K562 (cell line): Measurements from ENCODE around the gene KRTAP4-11. TPM values are rescaled to one million over a fixed set of nuclear protein-coding genes. Genes with fewer than 3 reads are reported as not detected.
A peak's percentile ranks its signal among the peaks of the same experiment; 100 is the strongest.
"Not testable (repeated sequence)": the region's sequence is repeated elsewhere in the genome, so short reads cannot be mapped to it uniquely, and the experiment has no call there.

Source experiments
- ATAC-seq: fragments of 200-7000 bp; cut with Tn5 transposase; 3 replicates; pipeline ENCODE4 v1.9.1; 2020; ENCODE audit warnings: moderate library complexity
- BruUV-seq: library from RNA; stranded (reverse); fragments of 400-500 nt; replicated peaks from 2 replicates; lab custom pipeline; 2021; lab: Mats Ljungman, UMichigan
- CTCF ChIA-PET: fragments of 300-600 bp; formaldehyde crosslinking; extraction: SDS; loops from one replicate; lab custom pipeline; 2021; ENCODE audit warnings: low intra/inter-chr PET ratio; lab: Yijun Ruan, JAX
- POLR2A ChIA-PET: fragments of 300-600, 350-650 bp; sonication (Branson Sonifier 250); formaldehyde crosslinking; extraction: SDS; loops from one replicate; lab custom pipeline; 2021; ENCODE audit warnings: antibody characterized with exemption, inconsistent platforms; lab: Yijun Ruan, JAX
- DNase-seq, 4 experiments: peaks; one replicate each; pipeline versions ENCODE4 v3.0.0 to v3.0.0-alpha.2; 2011 to 2018; ENCODE audit warnings: low spot score in 3 of 4, mixed read lengths in 3 of 4; ENCODE audit errors: extremely low read depth in 1 of 4
- FAIRE-seq: peaks from 2 replicates; lab custom pipeline; 2011; peaks lifted over from hg19 to GRCh38; lab: Jason Lieb, UNC
- H2AFZ ChIP-seq: 2 replicates; pipeline ENCODE4 v1.6.0; 2011; ENCODE audit warnings: low read depth, low read length, control low read depth, inconsistent platforms
- H3K27ac ChIP-seq: fragments of 200-600 bp; 3 replicates; pipeline ENCODE4 v1.8.0; 2011; ENCODE audit warnings: low read depth, mild to moderate bottlenecking, control low read depth, inconsistent platforms, low read length, moderate library complexity, mixed read lengths; ENCODE audit errors: extremely low read depth
- H3K27me3 ChIP-seq, 2 experiments: fragments of 300-600 bp in 1 of 2; 2 replicates in 1 of 2; 3 replicates in 1 of 2; pipeline versions ENCODE4 v1.6.0 to v1.8.0; 2011; ENCODE audit warnings: inconsistent platforms in 2 of 2, low read length in 2 of 2, mild to moderate bottlenecking in 1 of 2, mixed read lengths in 1 of 2, moderate library complexity in 1 of 2; ENCODE audit not compliant: control insufficient read depth in 2 of 2, insufficient read depth in 2 of 2
- H3K36me3 ChIP-seq: fragments of 300-600 bp; 3 replicates; pipeline ENCODE4 v1.8.0; 2011; ENCODE audit warnings: mild to moderate bottlenecking, low read length, inconsistent platforms; ENCODE audit not compliant: control insufficient read depth, insufficient read depth
- H3K4me1 ChIP-seq, 2 experiments: fragments of 200-600 bp in 1 of 2; replicated peaks in 1 of 2; 2 replicates in 1 of 2; 3 replicates in 1 of 2; pipeline versions ENCODE4 v1.5.1 to v1.8.0; 2011; ENCODE audit warnings: inconsistent platforms in 2 of 2, low read length in 2 of 2, mild to moderate bottlenecking in 1 of 2, mixed read lengths in 1 of 2, moderate library complexity in 1 of 2; ENCODE audit not compliant: control insufficient read depth in 2 of 2, insufficient read depth in 2 of 2
- H3K4me2 ChIP-seq: 2 replicates; pipeline ENCODE4 v1.6.1; 2011; ENCODE audit warnings: low read length, control low read depth, inconsistent platforms, mixed read lengths; ENCODE audit not compliant: insufficient read depth
- H3K4me3 ChIP-seq: fragments of 200-600 bp; sonication (generic), shearing (Covaris generic); 2 replicates; pipeline ENCODE4 v1.5.1; 2016; ENCODE audit warnings: control low read depth, inconsistent platforms
- H3K79me2 ChIP-seq: fragments of 200-600 bp; 3 replicates; pipeline ENCODE4 v1.8.0; 2011; ENCODE audit warnings: low read length, inconsistent platforms; ENCODE audit not compliant: control insufficient read depth, insufficient read depth
- H3K9ac ChIP-seq, 2 experiments: 2 replicates each; pipeline versions ENCODE4 v1.6.0 to v1.6.1; 2011; ENCODE audit warnings: low read depth in 2 of 2, low read length in 2 of 2, control low read depth in 1 of 2, inconsistent platforms in 1 of 2, mild to moderate bottlenecking in 1 of 2, mixed read lengths in 1 of 2; ENCODE audit not compliant: insufficient read depth in 1 of 2
- H3K9me1 ChIP-seq: one replicate; pipeline ENCODE4 v1.6.0; 2011; ENCODE audit warnings: inconsistent platforms, mild to moderate bottlenecking, low read length, moderate library complexity; ENCODE audit not compliant: control insufficient read depth, insufficient read depth
- H3K9me3 ChIP-seq: replicated peaks from 2 replicates; pipeline ENCODE4 v1.5.1; 2011; ENCODE audit warnings: low read depth, low read length, inconsistent platforms; ENCODE audit not compliant: control insufficient read depth, insufficient read depth
- H4K20me1 ChIP-seq: replicated peaks from 2 replicates; pipeline ENCODE4 v1.6.1; 2011; ENCODE audit warnings: low read length, inconsistent platforms, mixed read lengths; ENCODE audit not compliant: control insufficient read depth, insufficient read depth
- GTF2F1 ChIP-seq: IDR thresholded peaks from 2 replicates; pipeline ENCODE4 v1.6.1; 2011; ENCODE audit warnings: low read depth, low read length, improper control_type of control experiment
- MAFF ChIP-seq: IDR thresholded peaks from 2 replicates; pipeline ENCODE4 v1.6.1; 2012; ENCODE audit warnings: low read length, improper control_type of control experiment
- ZNF316 ChIP-seq: fragments of 450-650 bp; IDR thresholded peaks from 2 replicates; pipeline ENCODE4 v1.6.1; 2016
- WGBS: fragments of 100-300 bp; shearing (Covaris generic); methylation state at CpG from one replicate; pipeline ENCODE4 v1.1.6; 2016; ENCODE audit warnings: low coverage, mixed read lengths; ENCODE audit not compliant: insufficient coverage; ENCODE audit errors: missing lambda C conversion rate; 5-methylcytosine and 5-hydroxymethylcytosine counted together
- in situ Hi-C: fragments of 300-500 bp; cut with MboI; formaldehyde crosslinking; loops from 4 replicates; pipeline ENCODE4 v1.15.0; 2018; ENCODE audit warnings: inconsistent platforms, mixed read lengths
- intact Hi-C: fragments of 100-400 bp; cut with micrococcal nuclease; formaldehyde crosslinking; loops from 2 replicates; pipeline ENCODE4 v1.14.2; 2022
- polyA plus RNA-seq, 8 experiments: library from polyadenylated mRNA; depleted of rRNA in 4 of 8; stranded (reverse) in 5 of 8; unstranded in 3 of 8; fragments of >200 nt; fragmentation: Nextera tagmentation in 2 of 8; fragmentation: Illumina TruSeq in 1 of 8; extraction: Ambion mirVana in 2 of 8; extraction: Trizol in 1 of 8; gene quantifications; 2 replicates each; pipeline versions ENCODE4 v1.2.1 to v1.2.3, GENCODE V29; 2011 to 2014; ENCODE audit warnings: inconsistent platforms in 1 of 8, missing spikeins in 1 of 8
- total RNA-seq, 7 experiments: library from RNA; depleted of rRNA in 6 of 7; stranded (reverse); fragments of >200 nt in 6 of 7; fragmentation: Illumina TruSeq in 2 of 7; extraction: Trizol in 2 of 7; gene quantifications; 2 replicates each; pipeline versions ENCODE4 v1.2.1 to v1.2.3, GENCODE V29; 2011 to 2021; ENCODE audit warnings: low replicate concordance in 1 of 7

Gene KRTAP4-11
- total and polyA plus RNA-seq, 9 of the 15 experiments (the other 6 are each of a cell fraction or from before 2014, with no cell fraction given) = not detected

GRCh38 chr17:41125064-41125463 is 6.9 kb upstream of the KRTAP4-11 start:
- no peaks in the 10 kb centered on the region for H3K9me1 ChIP-seq
- H4K20me1 ChIP-seq = no peaks in the 10 kb centered on the region
- H2AFZ ChIP-seq = no peak overlapping the region
- H3K79me2 ChIP-seq = no peaks in the 10 kb centered on the region
- H3K9ac ChIP-seq = no peak overlapping the region
- FAIRE-seq (no peak), ATAC-seq (no peak), DNase-seq (no peak)
- H3K36me3 ChIP-seq = no peaks in the 10 kb centered on the region
- no TSS peak for BruUV-seq
- POLR2A ChIA-PET = no interaction called here
- H3K27ac ChIP-seq = no peak overlapping the region
- intact Hi-C loops = no loop called here
- H3K27me3 ChIP-seq = no peaks in the 10 kb centered on the region
- TF ChIP-seq ZNF316 (peak; percentile 8; the same call in 1 of the 2 replicates), GTF2F1 (no peak), MAFF (no peak)
- H3K4me2 ChIP-seq = no peak overlapping the region
- H3K9me3 ChIP-seq = no peaks in the 10 kb centered on the region
- H3K4me3 ChIP-seq = no peak overlapping the region
- in situ Hi-C loops = no loop called here
- CTCF ChIA-PET = no interaction called here
- WGBS = 0% methylated on average over 2 of the region's 2 CpGs
- H3K4me1 ChIP-seq = no peaks in the 10 kb centered on the region

- POLR2A ChIA-PET = interaction anchor here (0.6 kb wide), 2 partner anchors 23 to 354 kb away, joined by 3 to 4 read pairs; no protein-coding TSS in a partner anchor
- ATAC-seq, H3K4me3 ChIP-seq, CTCF ChIA-PET, intact Hi-C loops, H3K36me3 ChIP-seq, H3K79me2 ChIP-seq, H3K9ac ChIP-seq, H3K9me3 ChIP-seq, H3K27ac ChIP-seq, in situ Hi-C loops, FAIRE-seq, H2AFZ ChIP-seq, H3K4me2 ChIP-seq, H3K9me1 ChIP-seq, DNase-seq, BruUV-seq, H3K27me3 ChIP-seq, H3K4me1 ChIP-seq, H4K20me1 ChIP-seq: not testable (repeated sequence)
- WGBS = 0% methylated on average over 3 of the region's 3 CpGs
Measured at GRCh38 chr17:41123991-41124371, 5.8 kb upstream of the KRTAP4-11 start, which contains the start of gene KRTAP4-12. TSS of gene KRTAP4-12 (minus strand) at chr17:41124182. CDS start at chr17:41124122, 60 bp downstream.

GRCh38 chr17:41123292-41123990 is 5.3 kb upstream of the KRTAP4-11 start:
- H3K4me1 ChIP-seq, CTCF ChIA-PET, H3K4me2 ChIP-seq, DNase-seq, H3K9me3 ChIP-seq, H2AFZ ChIP-seq, intact Hi-C loops, H3K4me3 ChIP-seq, H3K27ac ChIP-seq, ATAC-seq, H3K36me3 ChIP-seq, H3K9ac ChIP-seq, H3K9me1 ChIP-seq, BruUV-seq, H3K27me3 ChIP-seq, H4K20me1 ChIP-seq, H3K79me2 ChIP-seq, FAIRE-seq, in situ Hi-C loops: not testable (repeated sequence)
- POLR2A ChIA-PET = interaction anchor here (0.6 kb wide), 2 partner anchors 23 to 354 kb away, joined by 3 to 4 read pairs; no protein-coding TSS in a partner anchor
- 0% methylated on average over 10 of the region's 12 CpGs for WGBS
